GM21423 (cell line): ENCODE data around the gene TRMT6.

Experiments
- ATAC-seq: cut with Tn5 transposase; IDR thresholded peaks from one replicate; pipeline ENCODE4 v1.9.1; 2021; ENCODE audit warnings: mild to moderate bottlenecking, moderate library complexity; ENCODE audit not compliant: unreplicated experiment

Gene TRMT6, protein sequence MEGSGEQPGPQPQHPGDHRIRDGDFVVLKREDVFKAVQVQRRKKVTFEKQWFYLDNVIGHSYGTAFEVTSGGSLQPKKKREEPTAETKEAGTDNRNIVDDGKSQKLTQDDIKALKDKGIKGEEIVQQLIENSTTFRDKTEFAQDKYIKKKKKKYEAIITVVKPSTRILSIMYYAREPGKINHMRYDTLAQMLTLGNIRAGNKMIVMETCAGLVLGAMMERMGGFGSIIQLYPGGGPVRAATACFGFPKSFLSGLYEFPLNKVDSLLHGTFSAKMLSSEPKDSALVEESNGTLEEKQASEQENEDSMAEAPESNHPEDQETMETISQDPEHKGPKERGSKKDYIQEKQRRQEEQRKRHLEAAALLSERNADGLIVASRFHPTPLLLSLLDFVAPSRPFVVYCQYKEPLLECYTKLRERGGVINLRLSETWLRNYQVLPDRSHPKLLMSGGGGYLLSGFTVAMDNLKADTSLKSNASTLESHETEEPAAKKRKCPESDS

DNA sequence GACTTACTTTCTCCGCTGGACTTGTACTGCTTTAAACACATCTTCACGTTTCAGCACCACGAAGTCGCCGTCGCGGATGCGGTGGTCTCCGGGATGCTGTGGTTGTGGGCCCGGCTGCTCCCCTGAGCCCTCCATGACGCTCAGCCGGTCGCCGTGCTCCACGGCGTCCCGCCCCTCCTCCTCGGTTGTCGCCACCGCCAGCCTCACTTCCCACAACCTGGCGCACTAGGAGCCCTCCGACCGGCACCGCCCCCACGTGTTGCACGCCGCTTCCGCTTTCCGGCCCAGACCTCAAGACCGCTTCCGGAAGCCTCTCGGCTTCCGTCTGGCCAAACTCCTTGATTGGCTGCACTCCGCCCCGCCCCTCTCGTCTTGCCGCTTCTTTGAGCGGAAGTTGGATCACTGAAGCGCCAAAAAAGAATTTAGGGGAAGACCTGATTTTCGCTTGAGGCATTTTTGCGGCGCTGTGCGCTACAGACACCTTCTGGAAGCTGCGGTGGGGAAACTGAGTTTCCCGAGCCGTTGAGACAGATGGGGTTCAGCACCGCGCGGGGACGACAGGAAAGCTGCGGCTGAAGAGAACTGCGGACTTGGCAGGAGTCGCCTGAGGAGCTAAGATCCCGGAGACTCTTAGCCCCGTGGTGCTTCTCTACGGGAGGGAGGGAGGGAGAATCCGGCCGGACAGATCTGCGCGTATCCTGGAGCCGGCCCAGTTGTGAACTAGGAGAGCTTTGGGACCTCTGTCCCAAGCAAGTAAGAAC, at the start of gene TRMT6, which contains the start of gene MCM8:
Gene TRMT6 (minus strand): TSS at position 263 of the 761 bp plus-strand sequence. CDS start 128 bp downstream, at position 135.
Gene MCM8 (plus strand): TSS at position 382 of the 761 bp plus-strand sequence. CDS start 1,364 bp downstream, outside the sequence.
- peak; percentile 97 for ATAC-seq

DNA sequence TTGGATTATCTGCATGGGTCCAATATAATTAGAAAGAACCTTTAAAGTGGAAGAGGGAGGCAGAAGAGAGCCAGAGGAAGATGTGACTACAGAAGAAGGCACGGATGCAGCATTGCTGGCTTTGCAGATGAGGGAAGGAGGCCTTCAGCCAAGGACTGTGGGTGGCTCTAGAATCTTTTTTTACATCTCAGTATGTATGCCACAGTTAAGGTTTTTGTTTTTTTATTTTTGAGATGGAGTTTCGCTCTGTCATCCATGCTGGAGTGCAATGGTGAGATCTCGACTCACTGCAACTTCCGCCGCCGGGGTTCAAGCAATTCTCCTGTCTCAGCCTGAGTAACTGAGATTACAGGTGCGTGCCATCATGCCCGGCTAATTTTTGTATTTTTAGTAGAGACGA, 49.5 kb upstream of the TRMT6 start:
- ATAC-seq, result no peak

DNA sequence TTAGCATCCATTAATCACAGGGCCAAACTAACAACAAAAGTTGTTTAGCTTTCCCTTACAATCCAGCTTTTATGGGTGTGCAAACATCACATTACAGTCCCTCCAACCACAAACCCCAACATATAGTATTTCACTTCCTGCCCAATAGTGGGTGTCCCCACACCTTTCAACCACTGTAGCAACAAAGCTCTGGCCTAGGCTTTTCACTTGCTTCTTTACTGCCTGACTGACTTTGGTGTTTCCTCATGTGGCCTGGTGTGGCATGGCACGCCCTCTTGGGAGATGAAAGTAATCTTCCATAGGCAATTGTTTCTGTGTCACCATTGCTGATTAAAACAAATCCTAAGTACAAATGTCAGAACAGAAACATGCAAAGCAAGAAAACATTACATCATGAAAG, 46.4 kb upstream of the TRMT6 start:
- ATAC-seq, result peak; percentile 92

DNA sequence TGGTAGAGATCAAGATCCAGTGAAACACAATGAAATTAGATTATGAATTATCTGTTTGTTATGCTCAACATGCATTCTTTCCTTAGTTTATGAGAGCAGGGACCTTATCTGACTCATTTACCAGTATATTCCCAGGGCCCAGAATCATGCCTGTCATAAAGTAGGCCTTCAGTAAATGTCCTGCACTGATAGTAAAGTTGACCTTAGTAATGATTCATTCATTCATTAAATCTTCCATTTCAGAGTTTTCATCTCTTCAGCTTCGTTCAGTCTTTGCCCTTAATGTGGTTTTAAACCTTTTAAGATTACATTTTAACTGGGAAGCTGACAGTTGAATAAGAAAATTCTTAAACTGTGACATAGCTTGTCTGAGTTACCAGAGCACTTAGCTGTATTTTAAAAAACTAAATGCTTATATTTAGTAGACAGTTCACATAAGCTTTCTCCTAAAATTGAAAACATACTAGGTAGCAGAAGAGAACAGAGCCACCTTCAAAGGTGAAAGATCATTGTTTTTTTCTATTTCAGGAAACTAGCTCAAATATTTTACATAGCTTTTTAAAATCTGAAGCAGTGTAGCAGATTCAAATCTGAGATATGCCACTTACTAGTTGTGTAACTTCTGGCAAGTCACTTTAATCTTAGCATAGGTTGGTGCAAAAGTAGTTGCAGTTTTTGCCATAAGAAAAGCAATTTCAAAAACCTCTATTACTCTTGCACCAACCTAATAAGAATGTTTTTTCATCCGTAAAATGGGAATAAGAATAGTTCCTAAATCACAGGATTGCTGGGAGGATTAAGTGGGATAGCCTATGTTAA, 41.5 kb upstream of the TRMT6 start:
- ATAC-seq, result no peak

DNA sequence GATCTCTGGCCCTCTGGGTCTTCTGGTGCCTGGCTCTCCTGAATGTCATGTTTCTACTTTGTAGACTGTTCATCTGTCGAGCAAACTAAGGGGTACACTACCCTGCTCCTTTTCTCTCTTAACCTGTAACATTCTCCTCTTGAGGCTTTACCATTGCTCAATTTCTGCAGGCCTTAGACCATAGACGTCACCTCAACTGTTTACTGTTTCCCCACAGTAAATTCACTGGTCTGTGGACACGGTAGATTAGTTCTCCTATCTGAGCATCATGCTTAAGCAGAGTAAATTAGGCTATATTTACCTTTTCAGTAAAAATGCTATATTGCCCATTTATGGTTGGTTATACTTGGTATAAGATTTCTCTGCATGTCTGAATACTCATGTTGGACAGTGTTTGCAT, 40.6 kb upstream of the TRMT6 start:
- ATAC-seq, result no peak

DNA sequence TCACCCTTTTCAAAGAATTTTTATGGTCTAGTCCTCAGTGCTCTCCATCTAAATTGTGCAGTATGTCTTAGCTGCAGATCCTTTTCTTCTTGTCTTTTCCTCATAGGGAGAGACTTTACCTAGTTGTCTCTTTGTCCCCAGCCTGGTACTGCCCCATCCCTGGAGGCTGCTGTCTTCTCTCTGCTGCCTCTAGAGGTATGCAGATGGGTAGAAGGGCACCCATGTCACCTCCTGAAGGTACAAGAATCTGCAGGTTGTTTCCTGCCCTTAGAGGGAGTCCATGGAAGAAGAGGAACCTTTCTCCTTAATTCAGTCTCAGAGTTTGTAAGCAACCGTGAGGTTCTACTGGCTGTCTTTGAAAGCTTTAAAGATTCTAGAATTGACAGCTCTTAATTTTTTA, 39.2 kb upstream of the TRMT6 start:
- no peak for ATAC-seq

DNA sequence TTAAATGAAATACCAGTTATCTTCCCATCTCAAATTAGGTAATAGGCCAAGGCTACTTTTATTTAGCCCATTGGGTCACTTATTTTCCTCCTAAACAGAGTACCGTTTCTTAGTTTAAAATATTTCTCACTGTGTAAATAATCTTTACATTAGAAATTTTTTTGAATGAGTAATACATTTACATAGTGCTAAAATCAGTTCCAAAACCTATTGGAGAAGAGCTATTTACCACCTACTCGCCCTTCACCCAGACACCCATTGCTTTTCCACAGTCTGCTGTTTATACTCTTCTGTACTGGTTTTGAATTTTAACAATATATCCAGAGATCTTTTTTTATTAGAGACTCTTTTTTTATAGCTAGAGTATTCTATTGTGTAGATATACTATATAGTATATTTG, 37.0 kb upstream of the TRMT6 start:
- ATAC-seq, result no peak

DNA sequence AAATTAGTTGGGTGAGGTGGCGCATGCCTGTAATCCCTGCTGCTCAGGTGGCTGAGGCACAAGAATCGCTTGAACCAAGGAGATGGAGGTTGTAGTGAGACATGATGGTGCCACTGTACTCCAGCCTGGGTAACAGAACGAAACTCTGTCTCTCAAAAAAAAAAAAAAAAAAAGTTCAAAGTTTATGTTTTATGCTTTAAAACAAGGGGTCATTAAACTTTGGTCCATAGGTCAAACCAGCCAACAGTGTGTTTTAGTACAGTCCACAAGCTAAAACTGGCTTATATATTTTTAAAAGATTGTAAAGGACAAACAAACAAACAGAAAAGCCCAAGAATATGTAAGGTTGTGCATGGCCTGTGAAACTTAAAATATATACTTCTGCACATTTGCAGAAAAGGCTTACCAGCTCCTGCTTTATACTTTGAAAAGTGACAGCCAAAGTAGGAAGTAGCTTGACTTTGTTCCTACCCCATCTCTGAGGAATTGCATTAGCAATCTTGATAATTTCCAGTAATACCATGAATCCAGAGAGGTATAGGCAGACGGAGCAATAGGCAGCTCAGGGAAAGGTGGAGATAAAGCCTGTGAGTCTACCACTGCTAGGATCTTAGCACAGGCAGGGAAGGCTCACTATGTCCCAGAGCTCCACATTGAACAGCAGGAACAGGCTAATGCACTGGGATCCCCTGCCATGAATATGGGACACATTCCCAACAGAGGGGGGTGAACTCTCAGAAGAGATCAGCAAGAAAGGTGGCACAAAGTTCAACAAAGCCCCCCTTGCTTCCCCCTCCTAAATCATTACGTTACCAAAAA, 30.6 kb upstream of the TRMT6 start:
- no peak for ATAC-seq

DNA sequence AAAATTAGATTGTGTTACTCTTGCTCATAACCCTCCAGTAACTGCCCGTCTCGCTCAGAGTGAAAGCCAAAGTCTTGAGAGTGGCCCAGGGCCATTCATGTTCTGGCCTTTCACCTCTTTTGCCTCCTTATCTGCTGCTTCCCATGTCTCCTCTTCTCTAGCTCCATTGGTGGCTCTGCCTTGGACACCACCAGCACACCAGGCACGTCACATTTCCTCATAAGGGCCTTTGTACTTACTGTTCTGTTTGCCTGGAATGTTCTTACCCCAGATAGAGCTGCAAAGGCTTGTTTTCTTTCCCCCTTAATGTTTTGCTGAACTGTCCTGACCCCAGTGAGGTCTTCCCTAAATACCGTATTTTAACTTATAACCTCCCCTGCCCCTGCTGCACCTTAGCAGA, 29.5 kb upstream of the TRMT6 start:
- no peak for ATAC-seq

DNA sequence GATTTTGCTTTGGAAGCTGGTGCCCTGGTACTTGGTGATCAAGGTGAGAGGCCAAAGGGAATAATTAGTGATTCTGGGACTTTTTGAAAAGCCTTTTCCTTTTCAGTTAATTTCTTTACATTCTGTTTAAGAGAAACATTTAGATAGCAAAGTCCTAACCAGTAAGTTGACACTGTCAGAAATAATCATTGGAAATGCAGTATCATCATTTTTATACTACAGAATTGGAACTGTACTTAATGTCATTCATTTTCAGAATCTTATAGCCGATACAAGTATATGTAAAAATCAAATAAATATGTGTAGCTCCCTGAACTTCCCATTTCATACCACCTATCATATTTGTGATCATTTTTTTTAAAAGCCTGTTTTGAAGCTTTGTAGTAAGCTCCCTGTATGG, 27.6 kb upstream of the TRMT6 start:
- no peak for ATAC-seq

DNA sequence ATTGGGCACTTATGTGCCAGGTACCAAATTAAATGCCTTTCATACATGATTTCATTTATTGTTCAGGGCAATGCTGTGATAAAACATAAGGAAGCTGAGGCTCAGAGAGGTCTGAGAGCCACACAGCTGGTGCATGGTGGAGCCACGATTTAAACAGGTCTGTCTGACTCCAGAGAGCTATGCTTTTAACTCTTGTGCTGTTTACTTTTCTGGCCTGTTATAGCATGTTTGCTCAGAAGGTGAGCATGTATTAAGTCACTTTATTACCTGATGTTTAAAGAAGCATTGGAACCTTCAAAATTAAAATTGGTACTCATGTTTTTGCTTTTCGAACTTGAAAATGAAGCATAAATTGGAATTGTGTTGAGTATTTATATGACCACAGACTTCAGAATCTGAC, 26.9 kb upstream of the TRMT6 start:
- ATAC-seq, result no peak

DNA sequence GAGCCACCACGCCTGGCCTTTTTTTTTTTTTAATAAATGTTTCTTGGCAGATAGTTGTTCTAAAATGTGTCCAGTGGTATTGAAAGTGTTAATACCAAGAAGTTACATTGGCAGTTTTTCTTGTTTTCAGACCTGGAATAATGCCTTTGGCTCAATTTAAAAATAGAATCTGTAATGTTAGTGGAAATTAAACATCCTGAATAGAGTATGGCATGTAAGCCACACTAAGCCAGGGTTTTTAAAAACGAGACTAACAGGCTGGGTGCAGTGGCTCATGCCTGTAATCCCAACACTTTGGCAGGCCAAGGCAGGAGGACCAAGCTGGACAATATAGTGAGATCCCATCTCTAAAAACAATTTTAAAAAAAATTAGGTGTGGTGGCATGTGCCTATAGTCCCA, 25.4 kb upstream of the TRMT6 start:
- ATAC-seq, result no peak

DNA sequence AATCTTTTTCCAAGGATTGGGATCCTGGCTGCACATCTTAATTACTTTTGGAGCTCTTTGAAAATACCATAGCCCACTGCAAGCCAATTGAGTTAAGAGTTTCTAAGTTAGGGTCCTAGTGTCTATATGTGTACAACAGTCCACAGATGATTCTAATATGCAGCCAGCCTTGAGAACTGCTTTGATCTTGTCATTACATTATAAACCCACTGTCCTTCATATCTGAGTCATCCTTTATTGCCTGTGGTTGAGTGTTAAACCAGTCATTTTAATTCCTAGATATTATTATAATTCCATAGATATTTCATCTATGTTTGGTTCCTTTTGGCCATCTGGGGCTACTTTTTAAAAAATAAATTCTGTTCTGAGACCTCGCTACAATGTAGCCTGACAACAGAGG, 24.2 kb upstream of the TRMT6 start:
- no peak for ATAC-seq

DNA sequence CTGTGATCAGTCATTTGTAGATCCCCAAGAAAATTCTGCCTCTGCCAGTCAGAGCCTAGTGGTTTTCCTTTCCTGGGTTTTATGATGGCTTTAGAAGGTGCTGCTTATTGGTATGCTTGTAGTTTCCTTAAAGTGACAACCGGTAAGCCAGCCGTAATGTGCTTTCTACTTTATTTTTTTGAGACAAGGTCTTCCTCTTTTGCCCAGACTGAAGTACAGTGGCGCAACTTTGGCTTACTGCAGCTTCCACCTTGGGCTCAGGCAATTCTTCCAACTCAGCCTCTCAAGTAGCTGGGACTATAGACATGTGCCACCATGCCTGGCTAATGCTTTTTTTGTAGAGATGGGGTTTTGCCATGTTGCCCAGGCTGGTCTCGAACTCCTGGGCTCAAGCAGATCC, 23.6 kb upstream of the TRMT6 start:
- ATAC-seq, result no peak

DNA sequence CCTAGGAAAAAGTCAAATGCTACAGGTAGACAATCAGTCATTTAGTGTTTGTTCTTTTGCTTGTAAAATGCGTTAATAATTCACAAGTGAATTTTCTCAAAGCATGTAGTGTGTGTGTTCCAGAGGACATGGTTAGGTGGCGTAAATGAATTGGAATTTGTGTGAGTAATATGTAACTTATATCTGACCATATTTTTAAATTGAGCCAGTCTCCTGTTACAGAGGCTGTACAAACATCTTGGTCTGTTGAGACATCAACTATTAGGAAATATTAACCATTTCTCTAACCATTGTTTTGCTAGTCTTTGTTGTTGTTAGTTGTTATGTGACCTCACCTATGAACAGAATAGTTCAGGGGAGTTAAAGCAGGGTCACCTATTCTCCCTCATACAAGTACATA, 22.8 kb upstream of the TRMT6 start:
- ATAC-seq, result no peak

DNA sequence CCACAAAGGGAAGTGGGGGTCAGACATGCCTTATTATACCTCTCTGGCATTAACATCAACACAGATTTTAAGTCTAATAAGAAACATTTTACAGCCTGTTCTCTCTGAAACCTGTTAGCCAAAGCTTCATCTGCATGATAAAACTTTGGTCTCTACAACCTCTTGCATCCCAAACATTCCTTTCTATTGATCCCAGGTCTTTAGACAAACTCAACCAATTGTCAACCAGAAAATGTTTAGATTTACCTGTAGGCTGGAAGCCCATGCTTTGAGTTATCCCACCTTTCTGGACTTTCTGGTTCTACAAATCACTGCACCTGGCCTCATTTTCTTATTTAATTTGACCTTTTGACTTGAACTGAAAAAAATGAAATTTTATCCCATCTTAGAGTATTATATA, 20.9 kb upstream of the TRMT6 start:
- no peak for ATAC-seq

DNA sequence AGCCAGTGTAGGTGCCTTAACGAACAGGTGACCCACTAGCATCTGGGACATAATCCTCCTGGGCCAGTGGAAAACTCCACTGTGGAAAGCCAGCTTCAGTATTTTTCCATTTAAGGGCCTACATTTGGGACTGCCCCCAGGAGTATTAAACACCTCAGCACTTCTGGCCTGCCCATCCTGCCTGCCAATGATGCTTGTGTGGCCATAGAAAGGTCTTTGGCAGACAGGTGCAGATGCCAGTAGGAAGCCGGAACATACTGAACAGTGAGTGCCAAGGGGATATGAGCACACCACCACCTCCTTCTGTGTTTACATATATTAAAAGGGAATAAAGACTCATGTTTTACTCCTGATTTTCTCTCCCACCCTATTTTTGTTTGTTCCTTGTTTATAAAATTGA, 20.0 kb upstream of the TRMT6 start:
- no peak for ATAC-seq

DNA sequence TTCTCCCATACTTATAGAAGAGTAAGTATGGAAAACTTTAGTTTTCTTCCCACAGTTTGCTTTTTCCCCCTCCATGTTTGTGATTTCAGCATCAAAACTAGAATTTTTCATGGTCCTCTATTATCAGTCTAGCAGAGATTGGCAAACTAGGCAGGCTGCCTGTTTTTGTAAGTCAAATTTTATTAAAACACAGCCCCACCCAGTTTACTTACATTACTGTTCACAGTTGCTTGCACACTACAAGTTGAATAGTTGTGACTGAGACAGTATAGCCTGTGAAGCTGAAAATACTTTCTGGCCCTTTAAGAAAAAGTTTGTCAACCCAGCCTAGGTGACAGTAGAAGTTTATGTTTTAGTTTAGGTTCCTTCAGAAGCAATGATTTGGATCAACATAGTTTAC, 19.6 kb upstream of the TRMT6 start:
- no peak for ATAC-seq

DNA sequence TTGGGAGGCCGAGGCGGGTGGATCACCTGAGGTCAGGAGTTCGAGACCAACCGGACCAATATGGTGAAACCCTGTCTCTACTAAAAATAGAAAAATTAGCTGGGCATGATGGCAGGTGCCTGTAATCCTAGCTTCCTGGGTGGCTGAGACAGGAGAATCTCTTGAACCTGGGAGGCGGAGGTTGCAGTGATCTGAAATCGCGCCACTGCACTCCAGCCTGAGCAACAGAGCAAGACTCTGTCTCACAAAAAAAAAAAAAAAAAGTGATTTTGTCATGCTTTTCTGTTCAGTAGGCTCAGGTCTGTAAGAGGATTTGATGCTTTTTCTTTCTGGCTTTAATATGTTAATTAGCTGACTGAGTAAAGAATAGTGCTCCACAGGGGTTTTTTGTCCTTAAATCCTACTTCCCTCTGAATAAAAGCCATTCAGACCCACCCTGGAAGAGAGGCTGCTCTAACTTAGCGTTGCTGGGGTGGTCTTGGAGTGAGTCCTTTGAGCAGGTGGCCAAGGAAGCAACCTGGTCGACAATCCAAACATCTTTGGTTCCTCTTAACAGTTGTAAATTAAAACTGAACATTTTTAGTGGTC, 19.1 kb upstream of the TRMT6 start:
- no peak for ATAC-seq

DNA sequence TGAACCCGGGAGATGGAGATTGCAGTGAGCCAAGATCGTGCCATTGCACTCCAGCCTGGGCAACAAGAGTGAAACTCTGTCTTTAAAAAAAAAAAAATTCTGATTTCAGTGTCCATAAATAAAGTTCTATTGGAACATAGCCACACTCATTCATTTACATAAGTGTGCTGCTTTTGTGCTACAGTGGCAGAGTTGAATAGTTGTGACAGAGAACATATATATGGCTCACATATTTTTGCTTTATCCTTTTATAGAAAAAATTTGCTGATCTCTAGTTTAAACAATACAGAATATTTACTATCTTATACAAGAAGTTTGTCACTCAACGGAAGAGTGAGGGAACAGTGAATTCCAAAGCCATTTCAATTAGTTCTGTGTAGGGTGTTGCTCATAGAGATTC, 18.1 kb upstream of the TRMT6 start:
- ATAC-seq, result no peak
